ENCODE measurements around the gene IL5. TPM values are rescaled to one million over a fixed set of nuclear protein-coding genes. Genes with fewer than 3 reads are reported as not detected.

Gene IL5
- total RNA-seq, 1 donor from 2014 or later: not detected

DNA sequence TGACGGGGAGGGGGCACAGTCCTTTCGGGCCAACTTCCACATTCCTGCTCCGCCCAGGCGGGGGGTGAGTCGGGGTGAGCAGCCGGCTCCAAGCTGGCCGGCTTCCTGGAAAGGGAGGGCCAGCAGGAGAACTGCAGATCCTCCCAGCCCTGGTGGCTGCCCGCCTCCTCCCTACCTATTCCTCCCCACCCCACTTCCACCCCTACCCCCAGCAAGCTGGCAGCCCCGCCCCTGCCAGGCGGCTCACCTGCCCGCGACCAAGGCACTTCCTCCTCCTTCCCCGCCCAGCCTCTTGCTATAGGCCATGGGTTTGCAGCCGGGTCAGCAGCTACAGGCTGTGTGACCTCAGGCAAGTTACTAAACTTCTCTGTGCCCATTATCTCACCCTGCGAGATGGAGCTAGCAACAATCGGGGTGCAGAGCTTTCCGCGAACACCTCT lies 47.1 kb downstream of the IL5 start:
- peaks cover 14% of the 10 kb centered on the region for H3K4me1 Mint-ChIP-seq
- no peak overlapping the region for H3K27ac Mint-ChIP-seq (ENCODE audit: unreplicated experiment)
- peak overlapping the region; percentile 87 for H3K4me3 Mint-ChIP-seq
- TF ChIP-seq, protein P1, sequence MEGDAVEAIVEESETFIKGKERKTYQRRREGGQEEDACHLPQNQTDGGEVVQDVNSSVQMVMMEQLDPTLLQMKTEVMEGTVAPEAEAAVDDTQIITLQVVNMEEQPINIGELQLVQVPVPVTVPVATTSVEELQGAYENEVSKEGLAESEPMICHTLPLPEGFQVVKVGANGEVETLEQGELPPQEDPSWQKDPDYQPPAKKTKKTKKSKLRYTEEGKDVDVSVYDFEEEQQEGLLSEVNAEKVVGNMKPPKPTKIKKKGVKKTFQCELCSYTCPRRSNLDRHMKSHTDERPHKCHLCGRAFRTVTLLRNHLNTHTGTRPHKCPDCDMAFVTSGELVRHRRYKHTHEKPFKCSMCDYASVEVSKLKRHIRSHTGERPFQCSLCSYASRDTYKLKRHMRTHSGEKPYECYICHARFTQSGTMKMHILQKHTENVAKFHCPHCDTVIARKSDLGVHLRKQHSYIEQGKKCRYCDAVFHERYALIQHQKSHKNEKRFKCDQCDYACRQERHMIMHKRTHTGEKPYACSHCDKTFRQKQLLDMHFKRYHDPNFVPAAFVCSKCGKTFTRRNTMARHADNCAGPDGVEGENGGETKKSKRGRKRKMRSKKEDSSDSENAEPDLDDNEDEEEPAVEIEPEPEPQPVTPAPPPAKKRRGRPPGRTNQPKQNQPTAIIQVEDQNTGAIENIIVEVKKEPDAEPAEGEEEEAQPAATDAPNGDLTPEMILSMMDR (conservative IDR thresholded peaks at IDR 0.05): no peak
- H3K9me3 Mint-ChIP-seq: no peaks in the 10 kb centered on the region
- H3K27me3 Mint-ChIP-seq (ENCODE audit: low read depth): peaks cover 42% of the 10 kb centered on the region
- no peaks in the 10 kb centered on the region for H3K36me3 Mint-ChIP-seq (ENCODE audit: low read depth)
- DNase-seq (ENCODE audit: low read depth, low spot score): no peak

DNA sequence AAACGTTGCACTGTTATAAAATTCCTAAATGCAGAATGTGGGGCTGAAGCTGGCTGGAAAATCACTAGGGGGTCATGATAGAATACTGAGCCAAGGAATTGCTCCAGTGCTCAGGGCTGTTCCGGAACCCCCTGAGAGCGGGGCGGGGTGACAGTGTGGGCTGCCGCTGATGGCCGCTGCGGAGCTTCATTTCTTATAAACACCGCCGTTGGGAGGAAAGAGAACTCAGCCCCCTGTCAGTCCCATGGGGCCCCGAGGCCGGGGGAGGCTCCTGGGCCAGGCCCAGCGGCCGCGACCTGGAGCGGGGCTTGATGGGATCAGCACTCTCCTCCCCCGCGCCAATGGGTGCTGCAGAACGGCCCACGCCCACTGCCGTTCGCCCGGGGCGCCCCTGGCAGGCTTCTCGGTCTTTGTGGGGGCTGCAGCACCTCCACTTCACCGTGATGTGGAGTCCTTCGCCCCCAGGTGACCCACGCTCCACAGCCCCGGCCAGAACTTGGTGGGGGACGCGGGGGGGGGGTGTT lies 47.6 kb downstream of the IL5 start:
- TF ChIP-seq, protein P1 (conservative IDR thresholded peaks at IDR 0.05): no peak
- Mint-ChIP-seq H3K4me3 (peak overlapping the region; percentile 87), H3K36me3 (ENCODE audit: low read depth) (no peaks in the 10 kb centered on the region), H3K27ac (ENCODE audit: unreplicated experiment) (no peak overlapping the region), H3K4me1 (peaks cover 14% of the 10 kb centered on the region), H3K27me3 (ENCODE audit: low read depth) (peaks cover 44% of the 10 kb centered on the region), H3K9me3 (no peaks in the 10 kb centered on the region)
- peak; percentile 31 for DNase-seq (ENCODE audit: low read depth, low spot score)

DNA sequence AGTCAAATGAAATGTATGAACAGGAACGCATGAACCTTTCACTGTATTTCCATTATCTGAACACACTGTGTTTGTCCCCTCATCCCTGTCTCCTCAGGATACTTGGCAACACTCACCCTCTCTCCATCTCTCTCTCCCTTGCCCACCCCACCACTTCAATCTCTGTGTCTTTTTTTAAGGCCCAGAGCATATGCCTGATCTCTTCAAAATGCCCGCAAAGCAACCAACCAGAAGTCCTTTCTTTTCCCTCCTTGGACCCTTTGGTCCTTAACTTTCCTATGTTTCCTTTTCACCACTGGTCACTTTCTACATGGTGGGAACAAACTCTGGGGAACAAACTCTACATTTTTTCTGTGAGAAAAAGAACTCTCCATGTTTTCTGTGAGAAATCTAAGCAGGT lies 49.5 kb downstream of the IL5 start:
- TF ChIP-seq, protein P1 (conservative IDR thresholded peaks at IDR 0.05): no peak
- peaks cover 10% of the 10 kb centered on the region for H3K4me1 Mint-ChIP-seq
- no peak overlapping the region for H3K27ac Mint-ChIP-seq (ENCODE audit: unreplicated experiment)
- DNase-seq (ENCODE audit: low read depth, low spot score): no peak
- H3K36me3 Mint-ChIP-seq (ENCODE audit: low read depth): no peaks in the 10 kb centered on the region
- H3K4me3 Mint-ChIP-seq: peak overlapping the region; percentile 87
- peaks cover 56% of the 10 kb centered on the region for H3K27me3 Mint-ChIP-seq (ENCODE audit: low read depth)
- H3K9me3 Mint-ChIP-seq: no peaks in the 10 kb centered on the region

- Mint-ChIP-seq H3K4me3 (peak overlapping the region; percentile 42), H3K4me1 (peaks cover 10% of the 10 kb centered on the region), H3K36me3 (ENCODE audit: low read depth) (no peaks in the 10 kb centered on the region), H3K9me3 (no peaks in the 10 kb centered on the region), H3K27ac (ENCODE audit: unreplicated experiment) (no peak overlapping the region), H3K27me3 (ENCODE audit: low read depth) (peaks cover 60% of the 10 kb centered on the region)
- TF ChIP-seq, protein P1 (conservative IDR thresholded peaks at IDR 0.05): no peak
- no peak for DNase-seq (ENCODE audit: low read depth, low spot score)
Observed at GRCh38 chr5:132493241-132493640, 50.1 kb downstream of the IL5 start.

- no peaks in the 10 kb centered on the region for H3K9me3 Mint-ChIP-seq
- H3K4me3 Mint-ChIP-seq: peak overlapping the region; percentile 68
- TF ChIP-seq, protein P1 (conservative IDR thresholded peaks at IDR 0.05): no peak
- no peaks in the 10 kb centered on the region for H3K36me3 Mint-ChIP-seq (ENCODE audit: low read depth)
- no peak overlapping the region for H3K27ac Mint-ChIP-seq (ENCODE audit: unreplicated experiment)
- H3K27me3 Mint-ChIP-seq (ENCODE audit: low read depth): peaks cover 60% of the 10 kb centered on the region
- no peak for DNase-seq (ENCODE audit: low read depth, low spot score)
- peaks cover 10% of the 10 kb centered on the region for H3K4me1 Mint-ChIP-seq
Observed at GRCh38 chr5:132492386-132493125, 50.8 kb downstream of the IL5 start.

Other genes starting within 250 kb of the IL5 start
- gene SLC22A4, start 249.1 kb downstream of the IL5 start, total RNA-seq: 0.47 and 0.68 TPM in 2 replicates
- 5.6 and 6.4 TPM in 2 replicates for gene SLC22A5, start 173.8 kb downstream of the IL5 start, total RNA-seq
- 4.5 and 4.7 TPM in 2 replicates for gene IRF1, start 52.7 kb downstream of the IL5 start, total RNA-seq
- gene RAD50, start 13.5 kb upstream of the IL5 start, total RNA-seq: 35.2 and 37.1 TPM in 2 replicates
- gene IL13, start 114.7 kb upstream of the IL5 start, total RNA-seq: not detected in 2 replicates
- not detected in 2 replicates for gene IL4, start 130.5 kb upstream of the IL5 start, total RNA-seq
- 22.6 and 23.8 TPM in 2 replicates for gene KIF3A, start 194.0 kb upstream of the IL5 start, total RNA-seq
- not detected in 2 replicates for gene CCNI2, start 203.9 kb upstream of the IL5 start, total RNA-seq
- gene SEPTIN8, start 233.7 kb upstream of the IL5 start, total RNA-seq: 71.1 and 71.4 TPM in 2 replicates